Neural cell (in vitro differentiated cells): ENCODE data around the gene SH3RF1. TPM values are rescaled to one million over a fixed set of nuclear protein-coding genes. Genes with fewer than 3 reads are reported as not detected.

Experiments
- H2AFZ ChIP-seq: fragments of 200-600, 300-800 bp; sonication (generic), shearing (Covaris generic); 2 replicates; pipeline ENCODE4 v1.6.0; 2014; ENCODE audit warnings: low read depth, mild to moderate bottlenecking, antibody characterized with exemption, low read length, moderate library complexity
- H3F3A ChIP-seq: fragments of 200-600 bp; shearing (Covaris generic); 2 replicates; pipeline ENCODE4 v1.6.1; 2016; ENCODE audit warnings: mild to moderate bottlenecking, moderate library complexity, mixed read lengths, antibody characterized with exemption, low read length; ENCODE audit not compliant: insufficient read depth, poor library complexity, severe bottlenecking
- H3K27ac ChIP-seq: fragments of 200-600, 300-800 bp; sonication (generic), shearing (Covaris generic); 2 replicates; pipeline ENCODE4 v1.5.1; 2014; ENCODE audit warnings: mild to moderate bottlenecking, low read length, moderate library complexity
- H3K27me3 ChIP-seq: fragments of 300-800, 200-600 bp; sonication (generic), shearing (Covaris generic); 2 replicates; pipeline ENCODE4 v1.6.0; 2014; ENCODE audit warnings: mild to moderate bottlenecking, low read depth, low read length, moderate library complexity; ENCODE audit not compliant: insufficient read depth
- H3K36me3 ChIP-seq: fragments of 300-800, 200-600 bp; sonication (generic), shearing (Covaris generic); 2 replicates; pipeline ENCODE4 v1.5.1; 2014; ENCODE audit warnings: mild to moderate bottlenecking, antibody characterized with exemption, low read length, moderate library complexity; ENCODE audit not compliant: insufficient read depth
- H3K4me2 ChIP-seq: fragments of 300-800, 200-600 bp; sonication (generic), shearing (Covaris generic); 2 replicates; pipeline ENCODE4 v1.6.0; 2014; ENCODE audit warnings: mild to moderate bottlenecking, low read length
- H3K4me3 ChIP-seq: fragments of 300-800, 200-600 bp; sonication (generic), shearing (Covaris generic); 2 replicates; pipeline ENCODE4 v1.5.1; 2014; ENCODE audit warnings: mild to moderate bottlenecking, low read length, moderate library complexity
- H3K79me2 ChIP-seq: fragments of 200-600 bp; shearing (Covaris generic); replicated peaks from 2 replicates; pipeline ENCODE4 v1.6.0; 2014; ENCODE audit warnings: mild to moderate bottlenecking, low read length, moderate library complexity; ENCODE audit not compliant: insufficient read depth
- H3K9ac ChIP-seq: fragments of 300-800, 200-600 bp; sonication (generic), shearing (Covaris generic); 2 replicates; pipeline ENCODE4 v1.6.1; 2016; ENCODE audit warnings: mild to moderate bottlenecking, low read length, mixed read lengths
- H3K9me2 ChIP-seq: fragments of 200-600 bp; shearing (Covaris generic); 2 replicates; pipeline ENCODE4 v1.6.1; 2016; ENCODE audit warnings: mild to moderate bottlenecking, low read length, mixed read lengths; ENCODE audit not compliant: insufficient read depth
- H3K9me3 ChIP-seq: fragments of 200-600, 300-800 bp; sonication (generic), shearing (Covaris generic); 2 replicates; pipeline ENCODE4 v1.6.1; 2016; ENCODE audit warnings: mild to moderate bottlenecking, mixed run types, low read length, moderate library complexity, mixed read lengths
- H4K20me1 ChIP-seq: fragments of 200-600 bp; shearing (Covaris generic); 2 replicates; pipeline ENCODE4 v1.6.1; 2016; ENCODE audit warnings: mild to moderate bottlenecking, mixed run types; ENCODE audit not compliant: insufficient read depth
- EP300 ChIP-seq: fragments of 450-650 bp; conservative IDR thresholded peaks from 2 replicates; pipeline ENCODE4 v1.6.1; 2014; ENCODE audit warnings: antibody characterized with exemption, mild to moderate bottlenecking, moderate library complexity; ENCODE audit not compliant: poor library complexity, severe bottlenecking
- EZH2 ChIP-seq: fragments of 200-600, 300-800 bp; shearing (Covaris generic), sonication (generic); IDR thresholded peaks from 2 replicates; pipeline ENCODE4 v1.6.1; 2014; ENCODE audit warnings: antibody characterized with exemption, low read length, borderline replicate concordance, mild to moderate bottlenecking; ENCODE audit not compliant: insufficient read depth, poor library complexity, severe bottlenecking
- MXI1 ChIP-seq: fragments of 450-650 bp; conservative IDR thresholded peaks from 2 replicates; pipeline ENCODE4 v1.6.1; 2014; ENCODE audit warnings: antibody characterized with exemption, mild to moderate bottlenecking; ENCODE audit not compliant: poor library complexity, severe bottlenecking
- POLR2AphosphoS5 ChIP-seq: IDR thresholded peaks from 2 replicates; pipeline ENCODE4 v1.6.1; 2012
- RAD21 ChIP-seq: fragments of 450-650 bp; conservative IDR thresholded peaks from 2 replicates; pipeline ENCODE4 v1.6.1; 2014; ENCODE audit warnings: antibody characterized with exemption, mild to moderate bottlenecking, moderate library complexity
- SMC3 ChIP-seq: fragments of 450-650 bp; conservative IDR thresholded peaks from 2 replicates; pipeline ENCODE4 v1.6.1; 2014; ENCODE audit warnings: antibody characterized with exemption, mild to moderate bottlenecking, moderate library complexity; ENCODE audit not compliant: poor library complexity
- TAF1 ChIP-seq: IDR thresholded peaks from 2 replicates; pipeline ENCODE4 v1.6.1; 2012; ENCODE audit warnings: low read depth
- polyA plus RNA-seq: library from polyadenylated mRNA; depleted of rRNA; stranded (reverse); fragments of >200 nt; gene quantifications from 2 replicates; pipeline ENCODE4 v1.2.3, GENCODE V29; 2014
- TF ChIP-seq, protein P1 (sequence below): IDR thresholded peaks from 2 replicates; pipeline ENCODE4 v1.6.1; 2012; ENCODE audit warnings: borderline replicate concordance
- TF ChIP-seq, protein P2 (sequence below): fragments of 450-650 bp; IDR thresholded peaks from 2 replicates; pipeline ENCODE4 v1.5.1; 2014; ENCODE audit warnings: antibody characterized with exemption, mild to moderate bottlenecking, moderate library complexity; ENCODE audit not compliant: poor library complexity, severe bottlenecking

Gene SH3RF1
- polyA plus RNA-seq, 1 donor from 2014 or later: 3.1 TPM

DNA sequence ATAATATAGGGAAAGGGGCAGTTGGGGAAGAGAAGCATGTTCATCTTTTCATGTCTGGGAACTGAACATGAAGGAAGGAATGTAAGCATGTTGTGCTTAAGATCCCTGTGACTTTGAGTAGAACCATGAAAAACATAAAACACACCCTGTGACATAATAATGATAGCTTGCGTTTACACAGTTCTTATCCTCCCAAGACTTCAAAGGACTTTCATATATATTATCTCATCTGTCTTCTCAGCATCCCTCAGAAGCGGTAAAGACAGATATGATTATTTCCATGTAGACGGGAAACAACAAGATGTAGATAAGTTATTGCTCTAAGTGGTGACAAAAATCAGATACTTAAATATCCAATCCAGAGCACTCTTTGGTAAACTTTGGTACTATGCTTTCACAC lies 3.3 kb upstream of the SH3RF1 start:
- Histone ChIP-seq H3K9ac (no peak overlapping the region), H2AFZ (no peak overlapping the region), H3K4me3 (no peak overlapping the region), H3K79me2 (no peaks in the 10 kb centered on the region), H3K4me2 (no peak overlapping the region), H3K9me2 (no peaks in the 10 kb centered on the region), H3F3A (peaks cover 2% of the 10 kb centered on the region), H4K20me1 (no peaks in the 10 kb centered on the region), H3K27ac (no peak overlapping the region), H3K9me3 (no peaks in the 10 kb centered on the region), H3K27me3 (peaks cover 14% of the 10 kb centered on the region), H3K36me3 (no peaks in the 10 kb centered on the region)
- TF ChIP-seq MXI1: no peak
- TF ChIP-seq SMC3: no peak
- TF ChIP-seq, protein P1, sequence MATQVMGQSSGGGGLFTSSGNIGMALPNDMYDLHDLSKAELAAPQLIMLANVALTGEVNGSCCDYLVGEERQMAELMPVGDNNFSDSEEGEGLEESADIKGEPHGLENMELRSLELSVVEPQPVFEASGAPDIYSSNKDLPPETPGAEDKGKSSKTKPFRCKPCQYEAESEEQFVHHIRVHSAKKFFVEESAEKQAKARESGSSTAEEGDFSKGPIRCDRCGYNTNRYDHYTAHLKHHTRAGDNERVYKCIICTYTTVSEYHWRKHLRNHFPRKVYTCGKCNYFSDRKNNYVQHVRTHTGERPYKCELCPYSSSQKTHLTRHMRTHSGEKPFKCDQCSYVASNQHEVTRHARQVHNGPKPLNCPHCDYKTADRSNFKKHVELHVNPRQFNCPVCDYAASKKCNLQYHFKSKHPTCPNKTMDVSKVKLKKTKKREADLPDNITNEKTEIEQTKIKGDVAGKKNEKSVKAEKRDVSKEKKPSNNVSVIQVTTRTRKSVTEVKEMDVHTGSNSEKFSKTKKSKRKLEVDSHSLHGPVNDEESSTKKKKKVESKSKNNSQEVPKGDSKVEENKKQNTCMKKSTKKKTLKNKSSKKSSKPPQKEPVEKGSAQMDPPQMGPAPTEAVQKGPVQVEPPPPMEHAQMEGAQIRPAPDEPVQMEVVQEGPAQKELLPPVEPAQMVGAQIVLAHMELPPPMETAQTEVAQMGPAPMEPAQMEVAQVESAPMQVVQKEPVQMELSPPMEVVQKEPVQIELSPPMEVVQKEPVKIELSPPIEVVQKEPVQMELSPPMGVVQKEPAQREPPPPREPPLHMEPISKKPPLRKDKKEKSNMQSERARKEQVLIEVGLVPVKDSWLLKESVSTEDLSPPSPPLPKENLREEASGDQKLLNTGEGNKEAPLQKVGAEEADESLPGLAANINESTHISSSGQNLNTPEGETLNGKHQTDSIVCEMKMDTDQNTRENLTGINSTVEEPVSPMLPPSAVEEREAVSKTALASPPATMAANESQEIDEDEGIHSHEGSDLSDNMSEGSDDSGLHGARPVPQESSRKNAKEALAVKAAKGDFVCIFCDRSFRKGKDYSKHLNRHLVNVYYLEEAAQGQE: no peak
- no peak for TF ChIP-seq EZH2
- no peak for TF ChIP-seq EP300
- no peak for TF ChIP-seq RAD21
- TF ChIP-seq TAF1: no peak
- no peak for TF ChIP-seq POLR2AphosphoS5
- TF ChIP-seq, protein P2, sequence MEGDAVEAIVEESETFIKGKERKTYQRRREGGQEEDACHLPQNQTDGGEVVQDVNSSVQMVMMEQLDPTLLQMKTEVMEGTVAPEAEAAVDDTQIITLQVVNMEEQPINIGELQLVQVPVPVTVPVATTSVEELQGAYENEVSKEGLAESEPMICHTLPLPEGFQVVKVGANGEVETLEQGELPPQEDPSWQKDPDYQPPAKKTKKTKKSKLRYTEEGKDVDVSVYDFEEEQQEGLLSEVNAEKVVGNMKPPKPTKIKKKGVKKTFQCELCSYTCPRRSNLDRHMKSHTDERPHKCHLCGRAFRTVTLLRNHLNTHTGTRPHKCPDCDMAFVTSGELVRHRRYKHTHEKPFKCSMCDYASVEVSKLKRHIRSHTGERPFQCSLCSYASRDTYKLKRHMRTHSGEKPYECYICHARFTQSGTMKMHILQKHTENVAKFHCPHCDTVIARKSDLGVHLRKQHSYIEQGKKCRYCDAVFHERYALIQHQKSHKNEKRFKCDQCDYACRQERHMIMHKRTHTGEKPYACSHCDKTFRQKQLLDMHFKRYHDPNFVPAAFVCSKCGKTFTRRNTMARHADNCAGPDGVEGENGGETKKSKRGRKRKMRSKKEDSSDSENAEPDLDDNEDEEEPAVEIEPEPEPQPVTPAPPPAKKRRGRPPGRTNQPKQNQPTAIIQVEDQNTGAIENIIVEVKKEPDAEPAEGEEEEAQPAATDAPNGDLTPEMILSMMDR: no peak

DNA sequence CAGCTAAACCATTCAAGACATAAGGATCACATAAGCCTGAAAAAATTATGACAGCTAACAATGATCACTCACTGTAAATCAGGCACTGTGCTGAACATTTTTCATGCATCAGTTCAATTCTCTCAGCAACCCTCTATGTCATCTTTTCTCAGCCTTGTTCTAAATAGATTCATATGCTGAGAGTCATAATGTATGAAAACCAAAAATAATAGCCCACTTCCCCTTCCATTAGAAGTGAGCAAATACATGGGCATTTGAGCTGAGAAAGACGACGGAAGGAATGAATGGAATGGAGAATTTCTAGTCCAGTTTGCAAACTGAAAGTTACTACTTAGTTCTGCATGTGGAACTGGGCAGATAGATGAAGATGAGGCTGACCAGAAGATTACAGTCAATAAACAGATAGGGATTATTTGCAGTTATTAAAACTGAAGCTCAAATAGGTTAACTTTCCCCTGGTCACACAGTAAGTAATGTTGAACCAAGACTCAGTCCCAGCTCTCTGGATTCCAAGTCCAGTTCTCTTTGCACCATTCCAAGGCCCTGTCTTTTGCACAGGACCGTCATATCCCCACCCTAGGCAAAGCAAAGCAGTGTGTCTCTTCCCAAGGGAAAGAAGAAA lies 1.6 kb upstream of the SH3RF1 start:
- no peaks in the 10 kb centered on the region for H3K36me3 ChIP-seq
- TF ChIP-seq, protein P1: no peak
- TF ChIP-seq RAD21: no peak
- no peak for TF ChIP-seq TAF1
- TF ChIP-seq MXI1: no peak
- TF ChIP-seq SMC3: no peak
- TF ChIP-seq EZH2: no peak
- TF ChIP-seq, protein P2: no peak
- no peak for TF ChIP-seq POLR2AphosphoS5
- TF ChIP-seq EP300: no peak
- H3K27me3 ChIP-seq: peaks cover 14% of the 10 kb centered on the region
- H3F3A ChIP-seq: no peaks in the 10 kb centered on the region
- H3K27ac ChIP-seq: no peak overlapping the region
- H3K9me2 ChIP-seq: no peaks in the 10 kb centered on the region
- no peak overlapping the region for H3K9ac ChIP-seq
- no peak overlapping the region for H3K4me3 ChIP-seq
- no peaks in the 10 kb centered on the region for H3K9me3 ChIP-seq
- no peak overlapping the region for H3K4me2 ChIP-seq
- no peak overlapping the region for H2AFZ ChIP-seq
- peaks cover 14% of the 10 kb centered on the region for H3K79me2 ChIP-seq
- H4K20me1 ChIP-seq: no peaks in the 10 kb centered on the region
